Erythroblast (primary cell): ENCODE results near the gene AMFR.

Experiments
- DNase-seq, 2 experiments: peaks; one replicate each; lab custom pipeline; 2025; lab: John Stamatoyannopoulos, UW
- GATA1 ChIP-seq: IDR thresholded peaks from 2 replicates; pipeline ENCODE4 v1.6.1; 2011; ENCODE audit warnings: low read depth, mild to moderate bottlenecking, control low read depth, low read length, moderate library complexity
- POLR2A ChIP-seq: IDR thresholded peaks from 2 replicates; pipeline ENCODE4 v1.6.1; 2011; ENCODE audit warnings: mild to moderate bottlenecking, low read length

The AMFR gene

GRCh38 chr16:56338566-56339318 is 86.6 kb downstream of the AMFR start:
- no peak for DNase-seq
- TF ChIP-seq GATA1 = no peak
- no peak for TF ChIP-seq POLR2A

GRCh38 chr16:56337858-56338325 is 87.5 kb downstream of the AMFR start:
- DNase-seq = no peak
- TF ChIP-seq POLR2A = no peak
- TF ChIP-seq GATA1 = no peak

GRCh38 chr16:56337131-56337857 is 88.1 kb downstream of the AMFR start:
- no peak for DNase-seq
- TF ChIP-seq GATA1 = no peak
- no peak for TF ChIP-seq POLR2A

GRCh38 chr16:56336711-56337110 is 88.6 kb downstream of the AMFR start:
- TF ChIP-seq GATA1 = no peak
- TF ChIP-seq POLR2A = no peak
- no peak for DNase-seq

GRCh38 chr16:56336071-56336688 is 89.2 kb downstream of the AMFR start:
- no peak for TF ChIP-seq POLR2A
- TF ChIP-seq GATA1 = no peak
- no peak for DNase-seq

GRCh38 chr16:56334761-56335160 is 90.6 kb downstream of the AMFR start:
- no peak for DNase-seq
- no peak for TF ChIP-seq POLR2A
- TF ChIP-seq GATA1 = no peak

GRCh38 chr16:56332464-56333079 is 92.8 kb downstream of the AMFR start:
- DNase-seq = peak; percentile 77 to 80
- TF ChIP-seq POLR2A = no peak
- no peak for TF ChIP-seq GATA1

GRCh38 chr16:56331915-56332314 is 93.4 kb downstream of the AMFR start:
- TF ChIP-seq GATA1 (no peak), POLR2A (no peak)
- DNase-seq = no peak

GRCh38 chr16:56331399-56331798 is 93.9 kb downstream of the AMFR start:
- no peak for TF ChIP-seq POLR2A
- DNase-seq = no peak

- DNase-seq = no peak
- TF ChIP-seq GATA1 = no peak
- no peak for TF ChIP-seq POLR2A
Observed at GRCh38 chr16:56330476-56330875, 94.9 kb downstream of the AMFR start.

GRCh38 chr16:56329887-56330286 is 95.5 kb downstream of the AMFR start:
- no peak for DNase-seq
- TF ChIP-seq GATA1 (no peak), POLR2A (no peak)

GRCh38 chr16:56328276-56329022 is 96.9 kb downstream of the AMFR start:
- no peak for DNase-seq
- TF ChIP-seq GATA1 (no peak), POLR2A (no peak)

GRCh38 chr16:56327929-56328258 is 97.5 kb downstream of the AMFR start:
- TF ChIP-seq POLR2A (no peak), GATA1 (no peak)
- no peak for DNase-seq
